CD4-positive, alpha-beta T cell treated with Interleukin-1 beta for 1 hour (primary cell): ENCODE measurements around the gene C12orf42.
A peak's percentile ranks its signal among the peaks of the same experiment; 100 is the strongest.

Experiments used
- DNase-seq, 2 donors: peaks; one replicate each; pipeline ENCODE4 v3.0.0-alpha.2; 2020 to 2022

Gene C12orf42

DNA sequence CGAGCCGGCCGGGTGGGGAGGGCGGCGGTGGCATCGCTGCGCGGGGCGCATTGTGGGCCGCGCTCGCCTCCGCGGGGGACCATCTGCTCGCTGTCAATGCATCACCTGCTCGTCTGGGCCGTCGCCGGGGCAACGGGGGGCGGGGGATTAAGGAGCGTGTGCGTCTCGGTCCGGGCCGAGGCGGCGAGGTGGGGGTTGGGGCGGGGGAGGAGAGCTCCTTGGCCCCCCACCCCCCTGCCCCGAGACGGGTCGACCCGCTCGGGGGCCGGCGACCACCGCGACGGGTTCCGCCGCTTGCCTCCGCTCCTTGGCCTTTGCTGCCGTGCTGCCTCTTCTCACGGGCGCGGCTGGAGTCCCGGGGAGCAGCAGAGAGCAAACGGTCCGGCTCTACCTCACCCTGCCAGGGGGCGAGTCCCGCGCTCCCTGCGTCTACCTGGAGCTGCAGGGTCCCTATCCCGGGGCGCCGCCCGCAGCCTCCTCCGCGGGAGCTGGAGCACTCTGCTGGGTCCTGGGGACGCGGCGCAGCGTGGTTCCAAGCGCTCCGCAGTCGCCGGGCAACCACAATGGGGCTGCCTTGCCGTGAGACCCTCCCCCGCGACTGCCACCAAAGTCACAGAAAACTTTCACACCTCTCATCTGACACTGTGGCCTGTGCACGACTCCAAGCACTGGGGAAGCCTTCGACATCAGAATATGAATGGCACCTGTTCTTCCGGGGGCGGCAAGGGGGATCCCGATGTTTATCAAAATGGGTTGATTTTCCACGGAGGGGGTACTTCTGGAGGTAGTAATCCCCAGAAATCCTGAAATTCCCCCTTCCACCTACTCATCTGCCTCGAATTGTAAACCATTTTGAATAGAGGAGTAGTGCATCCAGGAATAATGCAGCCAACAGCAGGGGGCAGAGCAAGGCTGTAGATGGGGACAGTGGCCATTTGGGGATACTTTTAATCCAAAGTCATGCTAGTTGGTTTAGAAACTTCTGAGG is at the start of gene C12orf42:
Gene C12orf42, minus strand, starts transcription at position 500 of the 988 bp plus-strand sequence. CDS start 17,542 bp downstream, outside the sequence.
- peak; percentile 65 to 82 for DNase-seq

DNA sequence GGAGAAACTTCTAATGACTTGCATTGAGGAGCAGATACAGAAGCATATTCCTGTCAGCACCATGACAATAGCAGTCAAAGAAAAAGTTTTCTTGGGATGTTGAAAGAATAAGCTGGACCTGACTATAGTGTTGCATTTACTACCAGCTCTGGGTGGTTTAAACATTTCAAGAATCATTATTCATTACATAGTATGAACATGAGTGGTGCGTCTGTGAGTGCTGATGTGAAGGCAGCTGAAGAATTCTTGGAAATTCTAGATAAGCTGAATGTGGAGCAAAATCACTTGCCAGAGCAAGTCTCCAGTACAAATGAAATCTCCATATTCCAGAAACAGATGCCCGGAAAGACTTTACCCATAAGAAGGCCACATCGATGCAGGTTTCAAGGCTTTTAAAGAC is 46.3 kb upstream of the C12orf42 start:
- DNase-seq, result no peak

DNA sequence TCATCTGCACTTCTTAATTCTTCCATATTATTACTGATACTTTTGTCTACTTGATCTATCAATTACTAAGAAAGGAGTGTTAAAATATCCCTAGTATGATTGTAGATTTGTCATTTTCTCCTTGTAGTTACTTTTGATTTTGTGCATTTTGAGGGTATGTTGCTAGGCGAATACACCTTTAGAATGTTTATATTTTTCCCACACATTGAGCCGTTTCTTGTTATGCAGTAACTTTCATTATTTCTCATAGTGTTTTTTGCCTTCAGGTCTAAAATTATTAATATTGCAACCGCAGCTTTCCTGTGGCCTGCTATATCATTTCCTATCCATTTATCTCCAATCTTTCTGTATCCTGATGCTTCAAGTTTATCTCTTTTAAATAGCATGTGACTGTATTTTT is 44.6 kb upstream of the C12orf42 start:
- no peak for DNase-seq

DNA sequence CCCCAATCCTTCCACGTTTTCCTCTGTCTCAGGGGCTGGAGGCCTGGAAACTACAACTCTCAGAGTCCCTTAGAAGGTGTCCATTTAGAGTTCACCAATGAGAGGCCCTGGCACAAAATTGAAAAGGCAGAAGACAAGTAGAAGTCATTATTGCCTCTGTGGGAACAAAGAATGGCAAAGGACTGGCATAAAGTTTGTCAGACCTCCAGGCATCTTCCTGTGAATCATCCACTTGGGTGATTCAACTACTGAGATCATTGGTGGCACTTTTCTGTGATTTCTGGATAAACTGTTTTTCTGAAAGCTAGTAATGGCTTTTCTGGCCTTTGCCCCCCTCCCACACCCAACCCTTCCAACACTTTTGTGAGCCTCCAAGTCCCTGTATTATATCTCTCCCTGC is 42.6 kb upstream of the C12orf42 start:
- no peak for DNase-seq

DNA sequence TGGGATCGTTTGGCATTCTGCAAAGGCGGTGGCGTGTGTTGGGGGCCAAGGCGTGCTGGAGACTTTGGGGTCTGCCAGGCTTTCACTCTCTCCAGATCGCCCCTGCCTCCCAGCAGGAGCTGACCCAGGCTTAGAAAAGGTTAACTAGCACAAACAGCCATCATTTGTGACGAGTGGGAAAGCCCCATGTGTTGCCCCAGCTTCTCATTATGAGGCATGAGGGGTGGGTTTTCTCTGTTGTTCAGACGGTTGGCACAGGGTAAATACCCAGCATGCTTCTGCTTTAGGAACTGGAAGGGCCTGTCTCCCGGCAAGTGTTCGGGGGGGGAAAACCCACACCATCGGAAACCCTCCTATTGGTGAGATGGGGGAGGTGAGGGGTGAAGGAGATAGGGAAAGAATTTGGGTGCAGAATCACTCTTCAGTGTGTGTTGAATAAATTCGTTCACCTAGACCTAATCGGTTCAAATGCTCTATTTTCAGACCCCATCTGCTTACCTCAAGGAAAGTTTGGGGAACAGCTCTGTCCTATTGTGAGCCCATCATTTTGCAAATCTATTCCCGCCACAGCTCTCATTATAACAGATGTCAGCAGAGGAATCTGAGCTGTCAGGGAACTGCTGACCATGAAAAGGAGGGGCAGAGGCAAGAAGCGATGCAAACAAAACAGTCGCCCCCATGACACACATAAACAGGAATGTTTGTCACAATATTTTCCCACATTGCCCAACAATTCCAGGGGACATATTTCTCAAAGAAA is 34.7 kb upstream of the C12orf42 start:
- DNase-seq, result no peak

DNA sequence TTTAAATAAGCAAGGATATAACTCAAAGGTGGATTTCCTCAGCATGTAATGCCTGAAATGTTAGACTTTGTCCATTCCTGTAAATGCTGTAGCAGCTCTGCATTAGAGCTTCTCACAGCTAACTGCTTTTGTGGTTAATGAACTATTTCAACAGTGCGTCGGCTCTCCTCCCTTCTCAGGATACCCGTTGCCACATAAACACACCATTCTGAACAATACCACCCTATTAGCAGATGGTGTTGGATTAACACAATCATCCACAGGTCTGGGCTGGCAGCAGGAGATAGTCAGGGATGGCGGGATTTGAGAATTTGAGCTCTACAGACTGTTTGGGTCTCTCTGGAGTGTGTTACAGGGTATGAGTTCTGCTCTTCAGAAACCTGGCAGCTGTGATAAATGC is 33.5 kb upstream of the C12orf42 start:
- DNase-seq, result no peak

DNA sequence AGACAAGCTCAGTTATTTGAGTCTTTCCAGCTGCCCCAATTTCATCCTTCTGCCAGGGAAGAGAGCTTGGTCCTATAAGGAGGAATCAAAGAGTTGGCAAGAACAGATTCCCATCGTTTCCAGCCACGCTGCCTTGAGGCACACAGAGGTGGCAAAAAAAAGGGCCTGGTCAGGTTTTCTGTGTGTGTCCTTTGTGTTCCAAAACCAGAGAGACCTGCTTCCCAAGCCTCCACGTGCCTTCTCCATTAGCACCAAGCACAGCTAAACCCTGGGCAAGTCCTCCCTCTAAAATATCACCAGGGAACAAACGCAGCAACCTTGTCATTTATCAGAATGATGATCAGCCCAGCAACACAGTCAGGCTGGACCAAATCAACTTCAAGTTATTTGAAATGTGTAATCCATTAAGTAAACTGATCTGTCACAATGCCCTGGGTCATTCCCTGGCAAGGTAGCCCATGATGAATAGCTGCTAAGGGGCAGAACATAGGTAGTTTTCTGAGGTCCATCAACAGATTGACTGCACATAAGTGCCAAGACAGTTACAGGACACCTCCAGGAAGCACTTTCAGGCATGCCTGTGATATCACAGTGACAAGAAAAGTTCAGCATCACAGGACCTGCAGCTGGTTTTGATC is 28.6 kb upstream of the C12orf42 start:
- no peak for DNase-seq

DNA sequence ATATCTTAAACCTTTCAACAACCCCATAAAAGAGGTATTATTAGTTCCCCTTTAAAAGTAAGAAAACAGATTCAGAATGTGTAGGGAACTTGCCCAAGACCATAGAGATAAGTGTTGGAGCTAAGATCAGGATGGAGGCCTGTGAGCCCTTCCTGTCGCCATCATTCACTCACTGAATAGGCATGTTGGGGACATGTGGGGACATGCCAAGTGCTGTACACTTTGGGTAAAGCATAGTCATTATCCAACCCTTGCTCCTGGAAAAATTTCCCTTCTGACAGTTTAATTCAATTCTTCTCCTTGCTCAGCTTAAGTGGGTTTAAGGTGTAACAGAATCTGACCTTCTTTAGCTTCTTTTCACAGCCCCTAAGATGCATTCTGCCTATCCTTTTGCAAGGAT is 28.0 kb upstream of the C12orf42 start:
- DNase-seq, result no peak

DNA sequence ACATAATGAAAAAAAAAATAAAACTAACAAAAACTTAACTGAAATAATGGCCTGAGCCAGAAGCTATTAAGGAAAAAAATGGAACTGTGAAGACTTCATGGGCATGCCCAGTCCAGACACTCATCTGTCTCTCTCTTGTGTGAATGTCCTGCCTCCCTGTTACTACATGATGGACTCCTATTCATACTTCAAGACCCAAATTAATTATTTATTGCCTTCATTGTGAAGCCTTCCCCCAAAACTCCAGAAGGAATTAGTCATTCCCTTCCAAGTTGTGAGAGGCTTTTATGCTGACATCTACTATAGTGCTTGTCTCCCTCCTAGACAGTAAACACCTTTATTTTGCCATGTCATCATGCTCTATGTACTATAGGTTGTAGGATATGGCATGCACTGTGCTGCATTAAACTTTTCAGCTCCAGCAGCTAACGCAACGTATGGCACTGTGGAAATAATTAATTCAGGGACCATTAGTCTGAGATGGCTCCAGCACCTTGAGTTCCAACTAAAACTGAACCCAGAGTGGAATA is 25.0 kb upstream of the C12orf42 start:
- no peak for DNase-seq

DNA sequence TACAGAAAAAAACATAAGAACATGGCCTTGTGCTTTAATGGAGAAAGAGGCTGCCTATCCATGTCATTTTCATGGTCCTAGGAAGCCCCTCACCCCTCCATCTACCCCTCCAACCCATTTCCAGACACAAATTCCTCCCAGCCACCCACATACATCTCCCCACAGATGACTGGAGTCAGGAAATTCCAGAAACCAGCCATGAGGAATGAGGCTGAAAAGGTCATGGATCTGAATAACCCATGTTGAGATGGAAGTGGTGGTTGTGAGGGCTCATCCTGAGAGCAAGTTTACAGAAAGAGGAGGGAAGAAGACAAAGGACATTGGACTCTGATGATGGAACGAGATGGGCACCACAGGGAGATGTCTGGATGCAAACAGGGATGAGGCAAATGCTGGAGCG is 23.9 kb upstream of the C12orf42 start:
- no peak for DNase-seq

DNA sequence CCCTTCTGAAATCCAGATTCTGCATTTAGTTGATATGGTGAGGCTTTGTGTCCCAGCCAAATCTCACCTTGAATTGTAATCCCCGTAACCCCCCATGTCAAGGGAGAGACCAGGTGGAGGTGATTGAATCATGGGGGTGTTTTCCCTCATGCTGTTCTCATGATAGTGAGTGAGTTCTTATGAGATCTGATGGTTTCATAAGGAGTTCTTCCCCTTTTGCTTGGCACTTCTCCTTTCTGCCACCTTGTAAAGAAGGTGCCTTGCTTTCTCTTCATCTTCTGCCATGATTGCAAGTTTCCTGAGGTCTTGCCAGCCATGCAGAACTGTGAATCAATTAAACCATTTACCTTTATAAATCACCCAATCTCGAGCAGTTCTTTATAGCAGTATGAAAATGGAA is 23.1 kb upstream of the C12orf42 start:
- no peak for DNase-seq

DNA sequence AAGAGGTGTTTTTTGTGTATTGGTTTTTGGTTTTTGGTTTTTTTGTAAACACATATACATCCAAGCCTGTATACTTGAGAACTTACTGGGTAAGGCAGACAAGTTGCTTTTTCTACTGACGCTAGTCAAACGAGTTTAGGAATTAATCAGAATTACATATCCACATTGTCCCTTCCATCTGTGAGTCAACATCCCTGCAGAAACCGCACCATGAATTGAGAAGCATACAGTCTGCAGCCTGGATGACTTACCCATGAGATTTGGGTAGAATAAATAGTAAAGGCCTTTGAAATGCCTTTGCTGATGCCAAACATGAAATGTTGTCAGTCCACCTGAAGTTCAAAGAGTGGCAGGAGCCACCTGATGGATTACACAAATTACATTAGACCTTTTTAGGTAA is 21.4 kb upstream of the C12orf42 start:
- no peak for DNase-seq

DNA sequence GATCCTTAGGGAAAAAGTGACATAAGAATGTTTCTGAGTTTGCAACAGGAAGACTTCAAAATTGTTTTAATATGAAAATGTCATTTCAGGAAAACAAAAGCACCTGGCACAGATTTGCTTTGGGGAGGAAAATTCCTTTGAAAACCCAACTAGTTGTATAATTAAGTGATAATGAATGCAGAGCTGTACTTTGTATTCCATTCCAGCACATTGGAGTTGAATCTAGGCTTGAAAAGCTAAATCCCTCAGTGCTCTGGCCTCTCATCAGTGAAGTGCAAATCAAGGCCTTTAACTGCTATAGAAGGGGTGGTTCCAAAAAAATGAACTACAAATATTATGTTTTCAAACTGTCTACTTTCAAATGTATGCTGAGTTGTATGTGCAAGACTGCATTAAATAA is 19.6 kb upstream of the C12orf42 start:
- DNase-seq, result no peak

DNA sequence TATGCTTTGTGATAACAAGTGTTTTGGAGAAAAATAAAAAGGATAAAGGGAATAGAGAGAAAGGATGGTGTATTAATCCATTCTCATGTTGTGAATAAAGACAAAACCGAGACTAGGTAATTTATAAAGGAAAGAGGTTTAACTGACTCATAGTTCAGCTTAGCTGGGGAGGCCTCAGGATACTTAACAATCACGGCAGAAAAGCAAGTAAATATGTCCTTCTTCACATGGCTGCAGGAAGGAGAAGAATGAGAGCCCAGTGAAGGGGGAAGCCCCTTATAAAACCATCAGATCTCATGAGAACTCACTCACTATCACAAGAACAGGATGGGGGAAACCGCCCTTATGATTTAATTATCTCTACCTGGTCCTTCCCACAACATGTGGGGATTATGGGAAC is 18.1 kb upstream of the C12orf42 start:
- DNase-seq, result no peak

DNA sequence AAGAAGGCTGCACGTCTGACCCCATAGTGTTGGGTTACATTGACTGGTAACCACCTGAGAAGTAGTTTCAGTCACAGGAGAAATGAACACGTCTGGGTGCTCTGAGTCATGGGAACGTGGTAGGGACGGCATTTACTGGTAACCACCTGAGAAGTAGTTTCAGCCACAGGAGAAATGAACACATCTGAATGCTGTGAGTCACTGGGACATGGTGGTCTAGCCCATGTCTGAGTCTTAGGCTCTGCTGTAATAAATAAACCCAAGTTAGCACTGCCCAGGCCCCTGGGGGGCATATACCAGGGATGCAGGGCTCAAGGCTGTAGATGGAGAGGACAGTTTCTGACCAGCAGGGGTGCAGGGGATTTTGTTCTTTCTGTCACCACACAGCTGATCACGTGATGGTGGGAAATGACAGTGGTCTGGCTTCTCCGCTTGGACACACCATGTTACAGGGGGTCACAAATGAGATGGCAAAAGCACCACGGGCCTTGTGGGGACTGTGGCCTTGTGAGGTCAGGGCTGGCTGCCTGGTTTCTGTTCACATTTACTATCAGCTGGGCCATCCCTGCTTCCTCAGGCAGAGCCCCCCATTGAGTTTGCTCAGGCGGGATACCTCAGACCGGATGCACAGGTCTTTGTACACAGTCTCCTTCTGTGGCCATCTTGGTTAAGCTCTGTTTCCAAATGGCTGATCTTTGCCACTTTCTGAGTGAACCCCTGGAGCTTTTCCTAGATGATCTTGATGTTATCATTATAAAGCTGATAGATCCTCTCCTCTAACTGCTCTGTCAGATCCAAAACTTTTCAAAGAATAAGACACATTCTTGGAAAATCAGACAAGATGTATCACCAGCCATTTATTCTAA is 9.8 kb upstream of the C12orf42 start:
- DNase-seq, result no peak

DNA sequence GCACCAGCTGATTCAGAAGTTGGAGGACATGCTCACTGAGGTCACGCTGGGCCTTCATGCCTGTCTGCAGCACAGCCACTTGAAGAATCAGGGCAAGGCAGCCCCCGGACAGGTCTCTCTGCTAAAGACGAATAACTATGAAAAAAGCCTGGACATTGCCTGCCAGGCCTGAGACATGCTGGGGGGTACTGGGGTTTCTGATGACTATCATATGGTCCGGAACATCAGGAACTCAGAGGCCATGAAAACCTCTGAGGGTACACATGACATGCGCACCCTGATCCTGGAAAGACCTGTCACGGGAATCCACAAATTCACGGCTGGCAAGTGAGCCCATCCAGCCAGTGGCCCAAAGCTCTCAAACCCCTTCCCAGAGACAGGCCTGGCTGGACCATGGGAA is 8.8 kb upstream of the C12orf42 start:
- DNase-seq, result no peak

DNA sequence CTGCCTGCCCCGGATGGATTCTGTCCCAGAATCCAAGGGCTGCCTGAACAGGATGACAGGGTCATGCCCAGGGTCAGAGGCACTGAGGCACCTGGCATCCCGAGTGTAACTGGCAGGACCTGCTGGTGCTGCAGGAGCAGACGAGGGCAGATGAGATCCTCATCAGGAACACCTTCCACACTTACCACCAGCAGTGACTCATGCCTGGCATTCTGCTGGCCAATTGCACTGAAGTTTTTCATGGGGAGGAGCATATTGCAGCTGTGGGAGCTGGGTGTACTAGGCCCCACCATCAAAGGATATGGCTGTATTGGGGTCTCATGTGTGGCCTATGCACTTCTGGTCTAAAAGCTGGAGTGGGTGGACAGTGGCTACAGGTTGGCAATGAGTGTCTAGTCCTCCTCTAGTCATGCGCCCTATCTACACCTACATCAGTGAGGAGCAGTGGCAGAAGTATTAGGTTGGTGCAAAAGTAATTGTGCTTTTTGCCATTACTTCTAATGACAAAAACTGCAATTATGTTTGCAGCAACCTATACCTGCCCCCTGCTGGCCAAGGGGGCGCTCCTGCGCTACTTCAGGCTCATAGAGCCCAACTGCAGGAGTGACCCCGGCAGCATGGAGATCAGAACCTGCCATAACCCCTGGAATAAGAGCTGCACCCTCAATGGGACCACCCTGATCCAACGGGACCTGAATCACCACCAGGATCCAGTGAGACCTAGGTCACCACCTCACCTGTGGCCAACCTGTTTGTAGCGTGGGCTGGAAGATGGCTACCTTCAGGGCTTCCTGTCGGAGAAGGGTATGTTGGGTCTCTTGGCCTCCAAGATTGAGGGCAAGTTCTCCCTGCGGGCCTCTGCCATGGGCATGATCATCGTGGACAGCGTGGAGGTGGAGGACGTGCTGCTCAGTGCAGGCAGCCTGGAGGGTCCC is 8.0 kb upstream of the C12orf42 start:
- peak; percentile 62 to 65 for DNase-seq

DNA sequence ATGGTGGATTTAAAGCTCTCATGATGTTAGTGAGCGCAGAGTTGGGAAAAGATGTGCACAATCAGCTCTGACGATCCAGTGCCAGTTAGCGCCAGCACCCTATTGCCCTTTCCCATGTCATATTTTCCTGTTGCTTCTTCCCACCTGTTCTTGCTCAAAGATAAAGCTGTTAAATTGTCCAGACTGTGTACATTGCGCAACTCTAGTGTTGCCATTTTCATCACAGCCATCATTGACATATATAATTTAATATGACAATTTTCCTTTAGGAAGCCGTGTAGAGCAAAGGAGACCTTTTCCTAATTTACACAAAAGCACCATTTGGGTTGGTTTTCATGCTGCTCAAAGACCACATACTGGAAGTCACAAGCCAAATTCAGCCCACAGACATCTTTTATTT is 5.7 kb upstream of the C12orf42 start:
- no peak for DNase-seq

DNA sequence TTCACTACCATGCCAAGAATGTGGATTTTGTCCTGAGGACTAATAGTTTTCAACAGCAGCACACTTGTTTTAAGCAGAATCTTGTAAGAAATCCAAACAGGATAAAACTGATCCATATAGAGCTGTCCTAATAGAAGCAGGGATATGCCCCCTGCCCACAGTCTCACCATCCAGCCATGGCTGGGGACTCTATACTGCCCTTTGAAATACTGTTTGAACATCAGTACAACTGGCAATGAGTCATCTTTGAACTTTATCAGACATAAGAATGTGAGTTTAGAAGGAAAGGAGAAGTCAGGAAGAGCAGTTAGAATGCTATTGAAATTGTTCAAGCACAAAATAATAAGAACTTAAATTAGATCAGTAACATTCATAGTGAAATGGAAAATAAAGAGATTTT is 3.8 kb upstream of the C12orf42 start:
- no peak for DNase-seq

DNA sequence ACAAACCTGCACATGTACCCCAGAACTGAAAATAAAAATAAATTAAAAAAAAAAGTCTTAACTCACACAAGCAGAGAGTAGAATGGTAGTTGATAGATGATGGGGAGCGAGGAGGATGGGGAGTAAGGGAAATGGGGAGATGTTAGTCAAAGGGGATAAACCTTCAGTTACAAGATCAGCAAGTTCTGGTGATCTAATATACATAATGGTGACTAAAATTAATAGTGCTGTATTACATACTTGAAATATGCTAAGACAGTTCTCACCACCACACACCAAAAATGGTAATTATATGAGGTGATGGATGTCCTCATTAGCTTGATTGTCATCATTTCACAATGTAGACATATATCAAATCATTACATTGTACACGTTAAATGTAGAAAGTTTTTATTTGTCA is 3.2 kb upstream of the C12orf42 start:
- DNase-seq, result no peak
